HG03521 (cell line): ENCODE data around the gene TYW1B.
"Not testable (repeated sequence)": the region's sequence is repeated elsewhere in the genome, so short reads cannot be mapped to it uniquely, and the experiment has no call there.

Experiments
- ATAC-seq: cut with Tn5 transposase; IDR thresholded peaks from one replicate; pipeline ENCODE4 v1.9.1; 2021; ENCODE audit warnings: mild to moderate bottlenecking, moderate library complexity; ENCODE audit not compliant: unreplicated experiment

TYW1B gene

GRCh38 chr7:72580142-72580770 is 247.7 kb downstream of the TYW1B start:
- not testable (repeated sequence) for ATAC-seq

DNA sequence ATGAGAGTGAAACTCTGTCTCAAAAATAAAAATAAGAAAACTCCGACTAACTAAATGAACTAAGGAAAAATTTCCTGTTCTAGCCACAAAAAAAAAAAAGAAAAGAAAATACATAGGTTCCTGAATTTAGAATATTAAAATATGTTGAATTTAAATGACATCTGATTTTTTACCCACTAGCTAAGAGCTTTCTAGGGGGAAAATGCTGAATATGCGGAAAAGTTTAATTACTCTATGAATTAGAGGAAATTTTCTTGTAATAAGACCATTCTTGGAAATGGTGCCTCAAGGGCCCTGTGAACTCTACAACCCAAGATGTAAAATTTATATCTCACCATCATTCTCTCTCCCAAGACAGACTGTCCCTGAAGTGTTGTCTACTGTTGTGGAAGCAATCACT is 250.9 kb downstream of the TYW1B start:
- no peak for ATAC-seq

DNA sequence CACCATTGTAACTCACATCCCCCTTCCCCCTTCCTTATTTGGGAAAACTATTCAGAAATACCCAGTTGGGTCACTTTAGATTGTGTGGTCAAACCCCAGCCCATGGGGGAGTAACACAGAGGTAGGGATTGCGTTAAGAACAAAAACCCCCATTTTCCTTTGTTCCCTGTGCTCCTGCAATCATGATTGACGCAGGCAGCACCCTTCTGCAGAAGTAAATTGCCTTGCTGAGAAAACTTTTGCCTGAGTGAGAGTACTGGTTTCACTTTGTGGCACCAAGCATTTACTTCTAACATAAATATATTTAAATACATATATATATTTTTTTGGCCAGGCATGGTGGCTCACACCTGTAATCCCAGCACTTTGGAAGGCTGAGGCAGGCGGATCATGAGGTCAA is 266.0 kb downstream of the TYW1B start:
- not testable (repeated sequence) for ATAC-seq

DNA sequence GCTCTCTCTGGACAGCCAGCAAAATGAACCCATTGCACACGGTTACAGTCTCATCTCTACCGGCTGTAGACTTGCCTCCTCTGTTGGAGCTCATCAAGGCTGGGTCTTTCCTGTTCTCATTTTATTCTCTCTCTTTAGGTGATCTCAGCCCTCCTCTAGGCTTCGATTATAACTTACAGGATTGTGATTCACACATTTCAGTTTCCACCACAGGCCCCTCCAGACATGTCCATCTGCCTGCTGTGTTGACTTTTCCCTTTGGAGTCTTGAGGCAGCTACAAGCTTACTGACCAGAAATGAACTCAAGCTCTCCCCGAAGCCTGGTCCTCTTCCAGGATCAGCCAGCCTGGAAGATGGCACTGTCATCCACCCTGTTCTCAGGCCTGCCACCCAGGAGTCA is 268.5 kb downstream of the TYW1B start:
- ATAC-seq: not testable (repeated sequence)

DNA sequence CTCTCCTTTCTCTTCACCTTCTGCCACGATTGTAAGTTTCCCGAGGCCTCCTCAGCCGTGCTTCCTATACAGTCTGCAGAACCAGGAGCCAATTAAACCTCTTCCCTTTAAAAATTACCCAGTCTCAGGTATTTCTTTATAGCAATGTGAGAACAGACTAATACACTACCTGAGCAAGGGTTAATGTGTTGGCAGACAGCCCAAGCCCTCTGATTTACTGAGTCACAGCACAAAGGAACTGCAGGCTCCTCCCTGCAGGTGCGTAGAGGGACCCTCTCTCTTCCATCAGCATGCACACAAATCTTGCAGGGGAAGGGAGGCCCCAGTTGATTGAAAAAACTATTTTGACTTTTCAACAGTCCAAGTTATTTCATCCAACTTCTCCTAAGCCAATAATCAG is 271.3 kb downstream of the TYW1B start:
- ATAC-seq: not testable (repeated sequence)

- ATAC-seq: not testable (repeated sequence)
These were observed 272.8 kb downstream of the TYW1B start for GRCh38 chr7:72555238-72555637.

- not testable (repeated sequence) for ATAC-seq
These were observed 273.6 kb downstream of the TYW1B start for GRCh38 chr7:72554401-72554800.

- not testable (repeated sequence) for ATAC-seq
These were observed 277.5 kb downstream of the TYW1B start for GRCh38 chr7:72550454-72550853.

- not testable (repeated sequence) for ATAC-seq
These were observed 281.3 kb downstream of the TYW1B start for GRCh38 chr7:72546586-72547237.

- ATAC-seq: not testable (repeated sequence)
These were observed 283.5 kb downstream of the TYW1B start for GRCh38 chr7:72544531-72544930.

- no peak for ATAC-seq
These were observed 287.1 kb downstream of the TYW1B start for GRCh38 chr7:72540923-72541322.

GRCh38 chr7:72540106-72540611 is 287.8 kb downstream of the TYW1B start:
- ATAC-seq: no peak

DNA sequence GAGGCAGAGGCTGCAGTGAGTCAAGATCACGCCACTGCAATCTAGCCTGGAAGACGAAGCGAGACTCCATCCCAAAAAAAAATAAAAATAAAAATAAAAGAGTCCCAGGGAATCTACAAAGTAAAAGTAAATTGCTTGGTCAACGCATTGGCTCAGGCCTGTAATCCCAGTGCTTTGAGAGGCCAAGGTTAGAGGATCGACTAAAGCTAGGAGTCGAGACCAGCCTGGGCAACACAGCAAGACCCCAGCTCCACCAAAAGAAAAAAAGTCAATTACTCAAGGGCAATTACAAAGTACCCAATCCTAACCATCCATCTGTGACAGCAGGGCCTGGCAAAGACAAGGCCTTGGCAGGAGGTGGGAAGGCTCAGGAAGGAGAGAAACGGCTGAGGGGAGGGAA is 288.3 kb downstream of the TYW1B start:
- ATAC-seq: no peak

GRCh38 chr7:72538856-72539255 is 289.1 kb downstream of the TYW1B start:
- no peak for ATAC-seq

GRCh38 chr7:72538147-72538546 is 289.9 kb downstream of the TYW1B start:
- ATAC-seq: no peak

DNA sequence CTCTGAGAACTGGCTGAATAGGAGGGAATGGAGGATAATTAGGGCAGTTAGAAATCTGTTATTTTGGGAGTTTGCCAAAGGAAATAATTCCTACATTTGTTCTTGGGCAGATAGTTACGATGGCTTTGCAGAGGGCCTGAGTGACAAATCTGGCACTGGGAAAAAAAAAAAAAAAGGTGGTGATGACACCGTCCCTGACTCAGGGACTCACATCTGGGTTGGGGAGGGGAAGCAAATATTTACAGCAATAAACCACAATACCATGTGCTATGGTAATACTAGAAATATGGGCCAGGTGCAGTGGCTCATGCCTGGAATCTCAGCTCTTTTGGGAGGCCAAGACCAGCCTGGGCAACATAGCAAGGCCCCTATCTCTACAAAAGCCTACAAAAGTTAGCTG is 292.0 kb downstream of the TYW1B start:
- not testable (repeated sequence) for ATAC-seq

GRCh38 chr7:72531048-72531447 is 297.0 kb downstream of the TYW1B start:
- ATAC-seq: not testable (repeated sequence)
